B cell (primary cell): Measurements from ENCODE around the gene CALML5. TPM values are rescaled to one million over a fixed set of nuclear protein-coding genes. Genes with fewer than 3 reads are reported as not detected.

ENCODE experiments used
- ATAC-seq: fragments of 200-7000 bp; cut with Tn5 transposase; one replicate; pipeline ENCODE4 v1.10.0; 2021; ENCODE audit warnings: low read depth, mild to moderate bottlenecking, moderate number of reproducible peaks, moderate library complexity
- CTCF ChIA-PET: fragments of 350-600 bp; sonication (Branson Sonifier 250); formaldehyde crosslinking; loops from one replicate; lab custom pipeline; 2021; ENCODE audit warnings: antibody characterized with exemption, inconsistent platforms; lab: Charles Lee
- POLR2A ChIA-PET: fragments of 350-600 bp; sonication (Branson Sonifier 250); formaldehyde crosslinking; loops from one replicate; lab custom pipeline; 2021; ENCODE audit warnings: antibody characterized with exemption; lab: Charles Lee
- DNase-seq: peaks from one replicate; pipeline ENCODE4 v3.0.0; 2013
- H2AFZ ChIP-seq: 2 replicates; pipeline ENCODE4 v1.6.1; 2012; ENCODE audit warnings: mild to moderate bottlenecking, low read depth, low read length; ENCODE audit not compliant: insufficient read depth, poor library complexity, severe bottlenecking
- H3K27ac ChIP-seq, 2 donors: 1 replicate in 1 of 2; 2 replicates in 1 of 2; pipeline ENCODE4 v1.5.1; 2012 to 2013; ENCODE audit warnings: low read length in 2 of 2, mild to moderate bottlenecking in 2 of 2, moderate library complexity in 1 of 2
- H3K27me3 ChIP-seq, 4 experiments: fragments of 200-600 bp in 1 of 4; sonication (generic) in 1 of 4; replicated peaks in 1 of 4; 1 replicate in 2 of 4; 2 replicates in 2 of 4; pipeline versions ENCODE4 v1.6.1 to v1.7.0; 2013 to 2016; ENCODE audit warnings: low read length in 3 of 4, mild to moderate bottlenecking in 2 of 4, mixed read lengths in 1 of 4, moderate library complexity in 1 of 4; ENCODE audit not compliant: insufficient read depth in 4 of 4, control insufficient read depth in 3 of 4; ENCODE audit errors: control extremely low read depth in 1 of 4
- H3K36me3 ChIP-seq, 2 experiments: replicated peaks in 1 of 2; 1 replicate in 1 of 2; 2 replicates in 1 of 2; pipeline versions ENCODE4 v1.6.1 to v1.7.1; 2013; ENCODE audit warnings: low read length in 1 of 2; ENCODE audit not compliant: insufficient read depth in 2 of 2, control insufficient read depth in 1 of 2; ENCODE audit errors: control extremely low read depth in 1 of 2, extremely low read depth in 1 of 2
- H3K4me1 ChIP-seq, 2 donors: fragments of 200-600 bp in 1 of 2; sonication (generic) in 1 of 2; 1 replicate in 1 of 2; 2 replicates in 1 of 2; pipeline versions ENCODE4 v1.5.1 to v1.6.1; 2013 to 2017; ENCODE audit warnings: low read length in 2 of 2; ENCODE audit not compliant: control insufficient read depth in 2 of 2, insufficient read depth in 2 of 2
- H3K4me2 ChIP-seq: replicated peaks from 2 replicates; pipeline ENCODE3; 2012; ENCODE audit warnings: mild to moderate bottlenecking, low read depth, low read length; ENCODE audit not compliant: poor library complexity, severe bottlenecking
- H3K4me3 ChIP-seq, 5 experiments: fragments of 200-600 bp in 1 of 5; sonication (generic) in 1 of 5; 1 replicate in 3 of 5; 2 replicates in 2 of 5; pipeline versions ENCODE4 v1.5.1 to v1.7.0; 2011 to 2016; ENCODE audit warnings: low read length in 4 of 5, mild to moderate bottlenecking in 4 of 5, low read depth in 2 of 5, control low read depth in 1 of 5, moderate library complexity in 1 of 5; ENCODE audit not compliant: insufficient read depth in 1 of 5; ENCODE audit errors: control extremely low read depth in 1 of 5, extremely low read depth in 1 of 5
- H3K79me2 ChIP-seq: fragments of 200-600 bp; sonication (generic); one replicate; pipeline ENCODE4 v1.6.0; 2016; ENCODE audit warnings: low read length; ENCODE audit not compliant: control insufficient read depth, insufficient read depth
- H3K9ac ChIP-seq: fragments of 200-600 bp; sonication (generic); 2 replicates; pipeline ENCODE4 v1.6.1; 2017; ENCODE audit warnings: mild to moderate bottlenecking, low read length, moderate library complexity
- H3K9me3 ChIP-seq, 3 donors: one replicate each; pipeline versions ENCODE4 v1.6.1 to v1.7.1; 2013; ENCODE audit warnings: low read length in 2 of 3; ENCODE audit not compliant: control insufficient read depth in 2 of 3, insufficient read depth in 1 of 3; ENCODE audit errors: control extremely low read depth in 1 of 3
- H4K20me1 ChIP-seq: 2 replicates; pipeline ENCODE4 v1.6.0; 2012; ENCODE audit warnings: mild to moderate bottlenecking, low read length; ENCODE audit not compliant: insufficient read depth, control insufficient read depth, poor library complexity, severe bottlenecking
- H3K27ac Mint-ChIP-seq: one replicate; pipeline ENCODE4 v1.8.0; 2021; ENCODE audit warnings: mixed read lengths
- H3K27me3 Mint-ChIP-seq: one replicate; pipeline ENCODE4 v1.8.0; 2021; ENCODE audit warnings: mixed read lengths
- H3K4me1 Mint-ChIP-seq: one replicate; pipeline ENCODE4 v1.8.0; 2021; ENCODE audit warnings: mixed read lengths
- H3K4me3 Mint-ChIP-seq: one replicate; pipeline ENCODE4 v1.8.0; 2021; ENCODE audit warnings: mixed read lengths
- H3K9me3 Mint-ChIP-seq: one replicate; pipeline ENCODE4 v1.8.0; 2022; ENCODE audit warnings: mixed read lengths; ENCODE audit not compliant: insufficient read depth
- CTCF ChIP-seq: fragments of 200-600 bp; IDR thresholded peaks from one replicate; pipeline ENCODE4 v1.8.0; 2022; ENCODE audit warnings: antibody characterized with exemption, mild to moderate bottlenecking
- EZH2 ChIP-seq: IDR thresholded peaks from 2 replicates; pipeline ENCODE4 v1.6.1; 2012; ENCODE audit warnings: borderline replicate concordance, low read depth, mild to moderate bottlenecking, moderate library complexity, low read length; ENCODE audit not compliant: insufficient read depth, poor library complexity, severe bottlenecking
- WGBS: methylation state at CpG from one replicate; pipeline ENCODE4 v1.1.5; 2013; ENCODE audit warnings: missing lambda C conversion rate; ENCODE audit not compliant: insufficient coverage; 5-methylcytosine and 5-hydroxymethylcytosine counted together
- intact Hi-C: fragments of 100-400 bp; cut with micrococcal nuclease; formaldehyde crosslinking; loops from one replicate; pipeline ENCODE4 v1.10.0; 2022
- polyA plus RNA-seq: library from polyadenylated mRNA; depleted of rRNA; stranded (reverse); fragments of >200 nt; gene quantifications from 2 replicates; pipeline ENCODE4 v1.2.3, GENCODE V29; 2012
- total RNA-seq, 2 donors: library from RNA; stranded (reverse); fragments of 120-200 nt in 1 of 2; gene quantifications; 1 replicate in 1 of 2; 2 replicates in 1 of 2; pipeline versions ENCODE4 v1.2.3 to v1.2.4, GENCODE V29; 2013 to 2022

CALML5 gene
- total and polyA plus RNA-seq, 2 donors (not counting 1 experiment from before 2014, with no cell fraction given), result not detected

- Histone ChIP-seq H3K9me3 (peaks cover 0 to 12% (median 0%) of the 10 kb centered on the region in 3 donors), H3K27me3 (no peaks in the 10 kb centered on the region), H3K36me3 (no peaks in the 10 kb centered on the region), H2AFZ (no peak overlapping the region), H4K20me1 (no peaks in the 10 kb centered on the region), H3K9ac (no peak overlapping the region), H3K4me1 (no peaks in the 10 kb centered on the region), H3K79me2 (no peaks in the 10 kb centered on the region), H3K4me2 (no peak overlapping the region), H3K27ac (no peak overlapping the region), H3K4me3 (no peak overlapping the region)
- TF ChIP-seq CTCF (no peak), EZH2 (no peak)
- ChIA-PET CTCF (no interaction called here), POLR2A (no interaction called here)
- DNase-seq (no peak), ATAC-seq (no peak)
- intact Hi-C loops, result no loop called here
- Mint-ChIP-seq H3K27ac (no peak overlapping the region), H3K4me3 (no peak overlapping the region), H3K9me3 (no peaks in the 10 kb centered on the region), H3K4me1 (peaks cover 2% of the 10 kb centered on the region), H3K27me3 (peaks cover 7% of the 10 kb centered on the region)
- over 99% methylated on average over 11 of the region's 12 CpGs for WGBS
These were observed 18.2 kb downstream of the CALML5 start for GRCh38 chr10:5481121-5481520.

DNA sequence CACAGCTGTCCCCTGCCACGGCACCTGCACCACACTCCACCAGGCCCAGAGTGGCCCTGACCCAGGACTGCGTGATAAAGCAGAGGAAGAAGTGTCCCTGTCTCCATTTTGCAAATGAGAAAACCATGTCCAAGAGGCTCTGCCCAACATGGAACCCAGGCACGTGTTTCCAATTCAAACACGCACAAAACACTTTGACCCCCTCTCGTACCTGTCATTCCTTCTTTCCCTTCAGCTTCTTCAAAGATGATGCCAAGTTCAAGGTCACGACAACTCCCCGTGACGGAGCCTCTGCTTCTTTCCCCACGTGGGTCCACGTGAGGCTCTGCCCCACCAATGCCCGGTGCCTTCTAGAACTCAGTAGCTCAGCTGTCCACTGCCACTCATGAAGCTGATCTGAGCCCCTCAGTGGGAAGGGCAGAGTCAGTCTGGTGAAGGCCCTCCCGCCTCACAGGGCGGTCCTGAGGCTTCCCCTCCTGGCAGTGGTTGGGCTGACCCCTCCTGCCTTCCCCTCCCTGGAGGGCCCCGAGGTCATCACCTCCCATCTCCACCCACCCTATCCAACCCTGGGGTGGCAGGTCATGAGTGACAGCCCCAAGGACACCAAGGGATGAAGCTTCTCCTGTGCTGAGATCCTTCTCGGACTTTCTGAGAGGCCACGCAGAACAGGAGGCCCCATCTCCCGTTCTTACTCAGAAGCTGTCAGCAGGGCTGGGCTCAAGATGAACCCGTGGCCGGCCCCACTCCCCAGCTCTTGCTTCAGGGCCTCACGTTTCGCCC lies 19.0 kb downstream of the CALML5 start:
- Mint-ChIP-seq H3K4me1 (peaks cover 2% of the 10 kb centered on the region), H3K27me3 (peaks cover 7% of the 10 kb centered on the region)
- CTCF ChIA-PET, result no interaction called here

More for the DNA sequence above, 19.0 kb downstream of the CALML5 start:
- no peaks in the 10 kb centered on the region for H3K79me2 ChIP-seq
- no peak overlapping the region for H3K9ac ChIP-seq
- no peak overlapping the region for H3K4me3 ChIP-seq
- no peak for DNase-seq
- no peak overlapping the region for H3K4me2 ChIP-seq
- no peak overlapping the region for H3K27ac ChIP-seq
- H3K4me1 ChIP-seq, result no peaks in the 10 kb centered on the region
- Mint-ChIP-seq H3K9me3 (no peaks in the 10 kb centered on the region), H3K27ac (no peak overlapping the region), H3K4me3 (no peak overlapping the region)
- H3K9me3 ChIP-seq, result peaks cover 0 to 12% (median 0%) of the 10 kb centered on the region in 3 donors
- intact Hi-C loops, result no loop called here
- no peak for TF ChIP-seq EZH2
- TF ChIP-seq CTCF, result no peak
- no peak for ATAC-seq
- no peaks in the 10 kb centered on the region for H3K36me3 ChIP-seq
- POLR2A ChIA-PET, result no interaction called here
- no peaks in the 10 kb centered on the region for H4K20me1 ChIP-seq
- peak overlapping the region; percentile 33 for H2AFZ ChIP-seq
- H3K27me3 ChIP-seq, result no peaks in the 10 kb centered on the region
- WGBS, result 83% methylated on average over 21 of the region's 21 CpGs
